ENCODE measurements around the gene SLC24A3.

DNA sequence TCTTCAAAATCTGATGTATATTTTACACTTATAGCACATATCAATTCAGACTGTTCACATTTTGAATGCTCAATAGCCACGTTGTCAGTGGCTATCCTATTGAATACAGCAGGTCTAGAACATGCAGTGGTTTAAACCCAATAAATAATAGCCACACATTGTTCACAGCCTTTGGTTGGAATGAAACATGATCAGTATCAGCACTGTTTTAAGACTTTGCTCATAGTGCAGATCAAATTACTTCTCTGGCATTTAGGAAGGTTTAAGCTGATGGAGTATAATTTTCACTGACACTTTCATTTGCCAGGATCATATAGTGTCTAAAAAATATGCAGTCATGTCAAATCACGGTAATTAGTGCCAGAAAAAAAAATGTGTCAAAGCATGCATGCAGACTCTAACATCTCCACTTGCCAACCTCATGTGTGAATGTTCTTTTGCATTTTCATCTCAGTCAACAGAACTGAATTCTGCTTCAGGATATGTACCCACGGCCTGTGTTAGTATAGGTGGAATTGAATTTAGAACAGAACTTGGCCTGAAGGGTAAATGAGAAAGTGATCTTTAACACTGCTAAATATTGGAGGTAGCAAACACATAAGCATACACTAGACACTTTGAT lies 184.1 kb downstream of the SLC24A3 start:
- TF ChIP-seq, protein P1, sequence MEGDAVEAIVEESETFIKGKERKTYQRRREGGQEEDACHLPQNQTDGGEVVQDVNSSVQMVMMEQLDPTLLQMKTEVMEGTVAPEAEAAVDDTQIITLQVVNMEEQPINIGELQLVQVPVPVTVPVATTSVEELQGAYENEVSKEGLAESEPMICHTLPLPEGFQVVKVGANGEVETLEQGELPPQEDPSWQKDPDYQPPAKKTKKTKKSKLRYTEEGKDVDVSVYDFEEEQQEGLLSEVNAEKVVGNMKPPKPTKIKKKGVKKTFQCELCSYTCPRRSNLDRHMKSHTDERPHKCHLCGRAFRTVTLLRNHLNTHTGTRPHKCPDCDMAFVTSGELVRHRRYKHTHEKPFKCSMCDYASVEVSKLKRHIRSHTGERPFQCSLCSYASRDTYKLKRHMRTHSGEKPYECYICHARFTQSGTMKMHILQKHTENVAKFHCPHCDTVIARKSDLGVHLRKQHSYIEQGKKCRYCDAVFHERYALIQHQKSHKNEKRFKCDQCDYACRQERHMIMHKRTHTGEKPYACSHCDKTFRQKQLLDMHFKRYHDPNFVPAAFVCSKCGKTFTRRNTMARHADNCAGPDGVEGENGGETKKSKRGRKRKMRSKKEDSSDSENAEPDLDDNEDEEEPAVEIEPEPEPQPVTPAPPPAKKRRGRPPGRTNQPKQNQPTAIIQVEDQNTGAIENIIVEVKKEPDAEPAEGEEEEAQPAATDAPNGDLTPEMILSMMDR (conservative IDR thresholded peaks at IDR 0.05; ENCODE audit: low read length): no peak
- no peak for TF ChIP-seq EZH2phosphoT487 (IDR thresholded peaks at IDR 0.05; ENCODE audit: borderline replicate concordance, low read depth, low read length)

All from OCI-LY7 (cell line).